K562 (cell line): ENCODE measurements around the gene OSM. TPM values are rescaled to one million over a fixed set of nuclear protein-coding genes. Genes with fewer than 3 reads are reported as not detected.

Source experiments
- ATF1 ChIP-seq, 2 experiments: fragments of 450-650 bp in 1 of 2; IDR thresholded peaks; 2 replicates each; pipeline ENCODE4 v1.6.1; 2016; ENCODE audit warnings: missing compliant biosample characterization in 1 of 2, missing genetic modification characterization in 1 of 2
- CBX3 ChIP-seq, 2 experiments: IDR thresholded peaks; 1 replicate in 1 of 2; 2 replicates in 1 of 2; pipeline ENCODE4 v1.6.1; 2012; ENCODE audit warnings: inconsistent platforms in 2 of 2, low read length in 2 of 2, borderline replicate concordance in 1 of 2, control low read depth in 1 of 2
- CTBP1 ChIP-seq: fragments of 450-650 bp; IDR thresholded peaks from 2 replicates; pipeline ENCODE4 v1.6.1; 2016; ENCODE audit warnings: borderline replicate concordance
- NFE2L1 ChIP-seq: fragments of 450-650 bp; IDR thresholded peaks from 2 replicates; pipeline ENCODE4 v1.6.1; 2016; ENCODE audit warnings: missing genetic modification characterization, low read depth, mild to moderate bottlenecking, missing compliant biosample characterization, moderate library complexity, borderline replicate concordance
- SMAD2 ChIP-seq: fragments of 150-350 bp; IDR thresholded peaks from 2 replicates; pipeline ENCODE4 v1.6.1; 2014; ENCODE audit warnings: low read depth, mild to moderate bottlenecking, low read length
- SMARCA5 ChIP-seq: fragments of 450-650 bp; IDR thresholded peaks from 2 replicates; pipeline ENCODE4 v1.6.1; 2016
- ZNF121 ChIP-seq: sonication (generic); formaldehyde crosslinking; conservative IDR thresholded peaks from 2 replicates; pipeline ENCODE4 v1.8.0; 2022; ENCODE audit warnings: missing genetic modification reagents
- ZNF253 ChIP-seq: fragments of 250-450 bp; sonication (Bioruptor Pico); conservative IDR thresholded peaks from 2 replicates; pipeline ENCODE4 v1.6.1; 2021; ENCODE audit warnings: mild to moderate bottlenecking
- polyA plus RNA-seq, 8 experiments: library from polyadenylated mRNA; depleted of rRNA in 4 of 8; stranded (reverse) in 5 of 8; unstranded in 3 of 8; fragments of >200 nt; fragmentation: Nextera tagmentation in 2 of 8; fragmentation: Illumina TruSeq in 1 of 8; extraction: Ambion mirVana in 2 of 8; extraction: Trizol in 1 of 8; gene quantifications; 2 replicates each; pipeline versions ENCODE4 v1.2.1 to v1.2.3, GENCODE V29; 2011 to 2014; ENCODE audit warnings: inconsistent platforms in 1 of 8, missing spikeins in 1 of 8
- total RNA-seq, 7 experiments: library from RNA; depleted of rRNA in 6 of 7; stranded (reverse); fragments of >200 nt in 6 of 7; fragmentation: Illumina TruSeq in 2 of 7; extraction: Trizol in 2 of 7; gene quantifications; 2 replicates each; pipeline versions ENCODE4 v1.2.1 to v1.2.3, GENCODE V29; 2011 to 2021; ENCODE audit warnings: low replicate concordance in 1 of 7
- TF ChIP-seq, protein P1 (sequence below), 2 experiments: fragments of 450-650 bp; formaldehyde crosslinking in 1 of 2; IDR thresholded peaks; 2 replicates each; pipeline versions ENCODE4 v1.4.0 to v1.6.1; 2014 to 2020; ENCODE audit warnings: mild to moderate bottlenecking in 2 of 2, borderline replicate concordance in 1 of 2, low read depth in 1 of 2
- TF ChIP-seq, protein P2 (sequence below): fragments of 450-650 bp; IDR thresholded peaks from one replicate; pipeline ENCODE4 v1.6.1; 2018; ENCODE audit warnings: mild to moderate bottlenecking, moderate library complexity; ENCODE audit not compliant: partially characterized antibody
- TF ChIP-seq, protein P3 (sequence below), 2 experiments: IDR thresholded peaks; 2 replicates each; pipeline ENCODE4 v1.6.1; 2011; ENCODE audit warnings: borderline replicate concordance in 1 of 2, control low read depth in 1 of 2, low read depth in 1 of 2, low read length in 1 of 2, mild to moderate bottlenecking in 1 of 2, mixed read lengths in 1 of 2, moderate library complexity in 1 of 2; ENCODE audit not compliant: insufficient read depth in 1 of 2, insufficient read length in 1 of 2, poor library complexity in 1 of 2, severe bottlenecking in 1 of 2; ENCODE audit errors: extremely low read depth in 1 of 2
- TF ChIP-seq, protein P4 (sequence below): fragments of 250-450 bp; sonication (Bioruptor Pico); IDR thresholded peaks from 2 replicates; pipeline ENCODE4 v1.8.0; 2022; ENCODE audit warnings: moderate library complexity, mild to moderate bottlenecking, inconsistent platforms

Gene OSM
- total and polyA plus RNA-seq, 9 of the 15 experiments (the other 6 are each of a cell fraction or from before 2014, with no cell fraction given): 0.22 TPM; not detected in 8

DNA sequence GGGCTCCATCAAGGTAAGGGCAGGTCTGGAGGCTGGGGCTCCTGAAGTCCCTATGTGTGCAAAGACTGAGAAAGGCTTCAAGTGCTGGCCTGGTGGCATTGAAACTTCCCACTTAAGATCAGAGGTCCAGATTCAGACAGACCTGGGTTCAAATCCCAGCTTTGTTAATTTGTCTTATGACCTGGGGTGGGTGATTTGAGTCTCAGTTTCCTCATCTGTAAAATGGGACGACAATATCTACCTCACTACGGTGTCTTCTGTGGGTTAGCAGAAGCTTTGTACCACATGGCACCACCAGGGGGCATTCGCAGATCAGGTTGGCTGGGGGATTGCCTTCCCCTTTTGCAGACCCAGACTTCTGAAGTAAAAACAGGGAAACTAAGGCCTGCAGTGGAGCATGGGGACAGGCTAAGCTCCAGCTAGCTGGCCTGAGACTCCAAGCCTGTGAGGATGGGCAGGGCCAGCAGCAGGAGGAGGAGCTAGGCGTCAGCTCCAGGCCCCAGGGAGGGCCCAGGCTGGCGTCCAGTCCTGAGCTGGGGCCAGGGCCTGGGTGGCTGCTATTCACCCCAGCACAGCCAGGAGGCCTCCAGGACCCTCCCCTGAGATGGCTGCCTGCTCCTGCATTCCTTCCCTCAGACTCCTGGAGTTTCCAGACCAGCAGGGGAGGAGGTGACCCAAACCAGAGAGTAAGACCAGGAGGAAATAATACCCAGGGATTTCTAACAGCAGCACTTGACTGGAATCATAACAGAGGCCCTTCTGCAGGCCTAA lies 21.2 kb upstream of the OSM start (continued):
- TF ChIP-seq SMAD2 (no peak), ATF1 (CRISPR knock-in tag; IDR thresholded peaks at IDR 0.05) (no peak), ATF1 (tag; IDR thresholded peaks at IDR 0.05) (peak; percentile 46), CBX3 (IDR thresholded peaks at IDR 0.05; ENCODE audit: borderline replicate concordance in 1 of 2, low read length in 2 of 2) (peak in 1 of 2 experiments; percentile 33; a peak in 1 of 3 replicates), CTBP1 (peak; percentile 24; the same call in 1 of the 2 replicates), ZNF253 (no peak), NFE2L1 (no peak), SMARCA5 (peak; percentile 95), ZNF121 (CRISPR knock-in tag) (peak; percentile 91)
- TF ChIP-seq, protein P1, sequence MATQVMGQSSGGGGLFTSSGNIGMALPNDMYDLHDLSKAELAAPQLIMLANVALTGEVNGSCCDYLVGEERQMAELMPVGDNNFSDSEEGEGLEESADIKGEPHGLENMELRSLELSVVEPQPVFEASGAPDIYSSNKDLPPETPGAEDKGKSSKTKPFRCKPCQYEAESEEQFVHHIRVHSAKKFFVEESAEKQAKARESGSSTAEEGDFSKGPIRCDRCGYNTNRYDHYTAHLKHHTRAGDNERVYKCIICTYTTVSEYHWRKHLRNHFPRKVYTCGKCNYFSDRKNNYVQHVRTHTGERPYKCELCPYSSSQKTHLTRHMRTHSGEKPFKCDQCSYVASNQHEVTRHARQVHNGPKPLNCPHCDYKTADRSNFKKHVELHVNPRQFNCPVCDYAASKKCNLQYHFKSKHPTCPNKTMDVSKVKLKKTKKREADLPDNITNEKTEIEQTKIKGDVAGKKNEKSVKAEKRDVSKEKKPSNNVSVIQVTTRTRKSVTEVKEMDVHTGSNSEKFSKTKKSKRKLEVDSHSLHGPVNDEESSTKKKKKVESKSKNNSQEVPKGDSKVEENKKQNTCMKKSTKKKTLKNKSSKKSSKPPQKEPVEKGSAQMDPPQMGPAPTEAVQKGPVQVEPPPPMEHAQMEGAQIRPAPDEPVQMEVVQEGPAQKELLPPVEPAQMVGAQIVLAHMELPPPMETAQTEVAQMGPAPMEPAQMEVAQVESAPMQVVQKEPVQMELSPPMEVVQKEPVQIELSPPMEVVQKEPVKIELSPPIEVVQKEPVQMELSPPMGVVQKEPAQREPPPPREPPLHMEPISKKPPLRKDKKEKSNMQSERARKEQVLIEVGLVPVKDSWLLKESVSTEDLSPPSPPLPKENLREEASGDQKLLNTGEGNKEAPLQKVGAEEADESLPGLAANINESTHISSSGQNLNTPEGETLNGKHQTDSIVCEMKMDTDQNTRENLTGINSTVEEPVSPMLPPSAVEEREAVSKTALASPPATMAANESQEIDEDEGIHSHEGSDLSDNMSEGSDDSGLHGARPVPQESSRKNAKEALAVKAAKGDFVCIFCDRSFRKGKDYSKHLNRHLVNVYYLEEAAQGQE (IDR thresholded peaks at IDR 0.05; ENCODE audit: borderline replicate concordance): peak; percentile 79
- TF ChIP-seq, protein P1 (CRISPR knock-in tag; IDR thresholded peaks at IDR 0.05; ENCODE audit: low read depth): no peak
- TF ChIP-seq, protein P2, sequence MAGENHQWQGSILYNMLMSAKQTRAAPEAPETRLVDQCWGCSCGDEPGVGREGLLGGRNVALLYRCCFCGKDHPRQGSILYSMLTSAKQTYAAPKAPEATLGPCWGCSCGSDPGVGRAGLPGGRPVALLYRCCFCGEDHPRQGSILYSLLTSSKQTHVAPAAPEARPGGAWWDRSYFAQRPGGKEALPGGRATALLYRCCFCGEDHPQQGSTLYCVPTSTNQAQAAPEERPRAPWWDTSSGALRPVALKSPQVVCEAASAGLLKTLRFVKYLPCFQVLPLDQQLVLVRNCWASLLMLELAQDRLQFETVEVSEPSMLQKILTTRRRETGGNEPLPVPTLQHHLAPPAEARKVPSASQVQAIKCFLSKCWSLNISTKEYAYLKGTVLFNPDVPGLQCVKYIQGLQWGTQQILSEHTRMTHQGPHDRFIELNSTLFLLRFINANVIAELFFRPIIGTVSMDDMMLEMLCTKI: no peak
- TF ChIP-seq, protein P3, sequence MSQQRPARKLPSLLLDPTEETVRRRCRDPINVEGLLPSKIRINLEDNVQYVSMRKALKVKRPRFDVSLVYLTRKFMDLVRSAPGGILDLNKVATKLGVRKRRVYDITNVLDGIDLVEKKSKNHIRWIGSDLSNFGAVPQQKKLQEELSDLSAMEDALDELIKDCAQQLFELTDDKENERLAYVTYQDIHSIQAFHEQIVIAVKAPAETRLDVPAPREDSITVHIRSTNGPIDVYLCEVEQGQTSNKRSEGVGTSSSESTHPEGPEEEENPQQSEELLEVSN (IDR thresholded peaks at IDR 0.05; ENCODE audit: borderline replicate concordance in 1 of 2, extremely low read depth in 1 of 2, insufficient read depth in 1 of 2, insufficient read length in 1 of 2, low read depth in 1 of 2, low read length in 1 of 2, poor library complexity in 1 of 2, severe bottlenecking in 1 of 2): no peak
- TF ChIP-seq, protein P4, sequence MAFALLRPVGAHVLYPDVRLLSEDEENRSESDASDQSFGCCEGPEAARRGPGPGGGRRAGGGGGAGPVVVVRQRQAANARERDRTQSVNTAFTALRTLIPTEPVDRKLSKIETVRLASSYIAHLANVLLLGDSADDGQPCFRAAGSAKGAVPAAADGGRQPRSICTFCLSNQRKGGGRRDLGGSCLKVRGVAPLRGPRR (CRISPR knock-in tag): no peak
